Keratinocyte (primary cell): Measurements from ENCODE around the gene SIX3.

Experiments used
- CTCF ChIP-seq, 3 experiments: IDR thresholded peaks in 1 of 3; conservative IDR thresholded peaks in 1 of 3; optimal IDR thresholded peaks in 1 of 3; 2 replicates in 2 of 3; 3 replicates in 1 of 3; pipeline versions ENCODE3 to v1.5.1; 2011; ENCODE audit warnings: low read length in 3 of 3, mild to moderate bottlenecking in 3 of 3, moderate library complexity in 2 of 3, control low read depth in 1 of 3, inconsistent platforms in 1 of 3; ENCODE audit not compliant: insufficient read depth in 2 of 3; ENCODE audit errors: extremely low read depth in 1 of 3
- EZH2 ChIP-seq: IDR thresholded peaks from one replicate; pipeline ENCODE4 v1.6.1; 2012; ENCODE audit warnings: inconsistent platforms, mild to moderate bottlenecking, low read length, moderate library complexity

GRCh38 chr2:44939106-44940048 lies 2.1 kb upstream of the SIX3 start:
- TF ChIP-seq CTCF (optimal IDR thresholded peaks at IDR 0.05 in 1 of 3, IDR thresholded peaks at IDR 0.05 in 1 of 3, conservative IDR thresholded peaks at IDR 0.05 in 1 of 3; ENCODE audit: extremely low read depth in 1 of 3, insufficient read depth in 2 of 3, low read length in 3 of 3) (no peak), EZH2 (no peak)
